WTC11 (cell line): ENCODE measurements around the gene THBS3. TPM values are rescaled to one million over a fixed set of nuclear protein-coding genes. Genes with fewer than 3 reads are reported as not detected.

Source experiments
- ELF4 ChIP-seq: sonication (generic); formaldehyde crosslinking; IDR thresholded peaks from 2 replicates; pipeline ENCODE4 v1.8.1; 2022; ENCODE audit warnings: low read depth, mild to moderate bottlenecking, moderate library complexity, missing genetic modification reagents
- FOXJ3 ChIP-seq: sonication (generic); formaldehyde crosslinking; IDR thresholded peaks from 2 replicates; pipeline ENCODE4 v1.9.0; 2021; ENCODE audit warnings: missing genetic modification reagents, mild to moderate bottlenecking, borderline replicate concordance
- KAT7 ChIP-seq: sonication (generic); formaldehyde crosslinking; IDR thresholded peaks from 2 replicates; pipeline ENCODE4 v1.8.1; 2023; ENCODE audit warnings: missing genetic modification reagents, mild to moderate bottlenecking, borderline replicate concordance
- NFE2L1 ChIP-seq: sonication (generic); formaldehyde crosslinking; IDR thresholded peaks from 2 replicates; pipeline ENCODE4 v1.8.1; 2023; ENCODE audit warnings: missing genetic modification reagents
- OVOL2 ChIP-seq: fragments of 250-450 bp; sonication (Bioruptor Pico); IDR thresholded peaks from 2 replicates; pipeline ENCODE4 v1.9.0; 2021; ENCODE audit warnings: mild to moderate bottlenecking, borderline replicate concordance
- SMAD3 ChIP-seq: sonication (generic); formaldehyde crosslinking; IDR thresholded peaks from 2 replicates; pipeline ENCODE4 v1.8.0; 2022; ENCODE audit warnings: missing genetic modification reagents, mild to moderate bottlenecking, borderline replicate concordance
- TEAD1 ChIP-seq: sonication (generic); formaldehyde crosslinking; IDR thresholded peaks from 2 replicates; pipeline ENCODE4 v1.8.0; 2022; ENCODE audit warnings: mild to moderate bottlenecking, missing genetic modification reagents
- TEAD4 ChIP-seq: sonication (generic); formaldehyde crosslinking; IDR thresholded peaks from 2 replicates; pipeline ENCODE4 v1.8.0; 2022; ENCODE audit warnings: mild to moderate bottlenecking, missing genetic modification reagents
- ZNF219 ChIP-seq: sonication (generic); formaldehyde crosslinking; IDR thresholded peaks from 2 replicates; pipeline ENCODE4 v1.8.0; 2023; ENCODE audit warnings: missing genetic modification reagents, mild to moderate bottlenecking, borderline replicate concordance
- ZNF423 ChIP-seq: fragments of 250-450 bp; sonication (Bioruptor Pico); IDR thresholded peaks from 2 replicates; pipeline ENCODE4 v2.1.2; 2022; ENCODE audit warnings: mild to moderate bottlenecking, moderate library complexity
- total RNA-seq: library from RNA; stranded (reverse); gene quantifications from 3 replicates; pipeline ENCODE4 v1.2.3, GENCODE V29; 2021
- TF ChIP-seq, protein P1 (sequence below): sonication (generic); formaldehyde crosslinking; IDR thresholded peaks from 2 replicates; pipeline ENCODE4 v1.8.0; 2023; ENCODE audit warnings: missing genetic modification reagents, mild to moderate bottlenecking, borderline replicate concordance
- TF ChIP-seq, protein P2 (sequence below): sonication (generic); formaldehyde crosslinking; IDR thresholded peaks from 2 replicates; pipeline ENCODE4 v1.8.1; 2023; ENCODE audit warnings: mild to moderate bottlenecking, missing genetic modification reagents, borderline replicate concordance
- TF ChIP-seq, protein P3 (sequence below): fragments of 200-600 bp; IDR thresholded peaks from 2 replicates; pipeline ENCODE4 v1.8.0; 2022; ENCODE audit warnings: antibody characterized with exemption
- TF ChIP-seq, protein P4 (sequence below): fragments of 250-450 bp; sonication (Bioruptor Pico); IDR thresholded peaks from 2 replicates; pipeline ENCODE4 v1.9.0; 2021; ENCODE audit warnings: mild to moderate bottlenecking
- TF ChIP-seq, protein P5 (sequence below): sonication (generic); formaldehyde crosslinking; IDR thresholded peaks from 2 replicates; pipeline ENCODE4 v1.8.0; 2022; ENCODE audit warnings: mild to moderate bottlenecking, missing genetic modification reagents
- TF ChIP-seq, protein P6 (sequence below): sonication (generic); formaldehyde crosslinking; IDR thresholded peaks from 2 replicates; pipeline ENCODE4 v1.8.0; 2023; ENCODE audit warnings: mild to moderate bottlenecking, missing genetic modification reagents
- TF ChIP-seq, protein P7 (sequence below): sonication (generic); formaldehyde crosslinking; IDR thresholded peaks from 2 replicates; pipeline ENCODE4 v1.8.1; 2022; ENCODE audit warnings: mild to moderate bottlenecking, missing genetic modification reagents, moderate library complexity, borderline replicate concordance

Gene THBS3
- total RNA-seq, 1 experiment from 2014 or later, result 5.3 TPM

DNA sequence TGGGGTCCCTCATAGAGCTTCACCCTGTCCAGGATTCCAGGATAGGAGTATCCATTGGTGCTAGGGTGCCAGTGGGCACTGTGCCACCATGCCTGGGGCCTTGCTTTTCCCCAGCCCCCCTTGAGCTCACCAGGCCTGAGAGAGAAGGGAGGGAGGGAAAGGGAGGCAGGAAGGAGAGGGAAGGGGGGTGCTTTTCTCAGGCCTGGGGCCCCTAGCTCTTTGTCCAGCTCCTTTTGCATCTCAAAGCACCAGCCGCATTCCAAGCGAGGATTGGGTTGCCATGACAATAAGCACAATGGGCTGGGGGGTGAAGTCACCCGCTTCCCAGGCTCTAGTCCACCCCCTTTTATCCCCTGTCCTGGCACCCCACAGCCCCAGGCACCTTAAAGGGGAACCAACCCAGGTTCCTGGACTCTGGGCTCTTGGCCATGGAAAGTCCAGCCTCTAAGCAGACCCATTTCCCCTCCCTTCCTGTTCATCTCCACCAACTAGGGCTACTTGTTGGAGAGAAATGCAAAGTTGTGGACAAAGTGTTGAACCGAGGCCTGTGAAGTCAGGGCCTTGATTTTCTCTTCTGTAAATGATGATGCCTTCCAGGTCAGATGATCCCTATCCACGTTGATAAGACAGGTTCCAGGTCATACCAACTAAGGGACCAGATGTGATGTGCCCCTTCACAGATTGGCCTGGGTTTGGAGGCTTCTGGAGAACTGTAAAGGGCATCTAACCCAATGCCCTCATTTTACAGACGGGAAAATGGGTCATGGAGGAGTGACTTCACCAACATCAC lies 11.4 kb downstream of the THBS3 start (continued):
- TF ChIP-seq, protein P1, sequence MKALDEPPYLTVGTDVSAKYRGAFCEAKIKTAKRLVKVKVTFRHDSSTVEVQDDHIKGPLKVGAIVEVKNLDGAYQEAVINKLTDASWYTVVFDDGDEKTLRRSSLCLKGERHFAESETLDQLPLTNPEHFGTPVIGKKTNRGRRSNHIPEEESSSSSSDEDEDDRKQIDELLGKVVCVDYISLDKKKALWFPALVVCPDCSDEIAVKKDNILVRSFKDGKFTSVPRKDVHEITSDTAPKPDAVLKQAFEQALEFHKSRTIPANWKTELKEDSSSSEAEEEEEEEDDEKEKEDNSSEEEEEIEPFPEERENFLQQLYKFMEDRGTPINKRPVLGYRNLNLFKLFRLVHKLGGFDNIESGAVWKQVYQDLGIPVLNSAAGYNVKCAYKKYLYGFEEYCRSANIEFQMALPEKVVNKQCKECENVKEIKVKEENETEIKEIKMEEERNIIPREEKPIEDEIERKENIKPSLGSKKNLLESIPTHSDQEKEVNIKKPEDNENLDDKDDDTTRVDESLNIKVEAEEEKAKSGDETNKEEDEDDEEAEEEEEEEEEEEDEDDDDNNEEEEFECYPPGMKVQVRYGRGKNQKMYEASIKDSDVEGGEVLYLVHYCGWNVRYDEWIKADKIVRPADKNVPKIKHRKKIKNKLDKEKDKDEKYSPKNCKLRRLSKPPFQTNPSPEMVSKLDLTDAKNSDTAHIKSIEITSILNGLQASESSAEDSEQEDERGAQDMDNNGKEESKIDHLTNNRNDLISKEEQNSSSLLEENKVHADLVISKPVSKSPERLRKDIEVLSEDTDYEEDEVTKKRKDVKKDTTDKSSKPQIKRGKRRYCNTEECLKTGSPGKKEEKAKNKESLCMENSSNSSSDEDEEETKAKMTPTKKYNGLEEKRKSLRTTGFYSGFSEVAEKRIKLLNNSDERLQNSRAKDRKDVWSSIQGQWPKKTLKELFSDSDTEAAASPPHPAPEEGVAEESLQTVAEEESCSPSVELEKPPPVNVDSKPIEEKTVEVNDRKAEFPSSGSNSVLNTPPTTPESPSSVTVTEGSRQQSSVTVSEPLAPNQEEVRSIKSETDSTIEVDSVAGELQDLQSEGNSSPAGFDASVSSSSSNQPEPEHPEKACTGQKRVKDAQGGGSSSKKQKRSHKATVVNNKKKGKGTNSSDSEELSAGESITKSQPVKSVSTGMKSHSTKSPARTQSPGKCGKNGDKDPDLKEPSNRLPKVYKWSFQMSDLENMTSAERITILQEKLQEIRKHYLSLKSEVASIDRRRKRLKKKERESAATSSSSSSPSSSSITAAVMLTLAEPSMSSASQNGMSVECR, result peak; percentile 46; the same call in 1 of the 2 replicates
- TF ChIP-seq NFE2L1 (CRISPR knock-in tag) (no peak), TEAD1 (CRISPR knock-in tag) (peak; percentile 95; the same call in 1 of the 2 replicates), SMAD3 (peak; percentile 71; the same call in 1 of the 2 replicates), KAT7 (peak; percentile 82; the same call in 1 of the 2 replicates), ZNF219 (CRISPR knock-in tag) (no peak), OVOL2 (no peak), FOXJ3 (CRISPR knock-in tag) (no peak), ZNF423 (no peak; the same call in 1 of the 2 replicates), ELF4 (CRISPR knock-in tag) (no peak), TEAD4 (CRISPR knock-in tag) (peak; percentile 83)
- TF ChIP-seq, protein P2, sequence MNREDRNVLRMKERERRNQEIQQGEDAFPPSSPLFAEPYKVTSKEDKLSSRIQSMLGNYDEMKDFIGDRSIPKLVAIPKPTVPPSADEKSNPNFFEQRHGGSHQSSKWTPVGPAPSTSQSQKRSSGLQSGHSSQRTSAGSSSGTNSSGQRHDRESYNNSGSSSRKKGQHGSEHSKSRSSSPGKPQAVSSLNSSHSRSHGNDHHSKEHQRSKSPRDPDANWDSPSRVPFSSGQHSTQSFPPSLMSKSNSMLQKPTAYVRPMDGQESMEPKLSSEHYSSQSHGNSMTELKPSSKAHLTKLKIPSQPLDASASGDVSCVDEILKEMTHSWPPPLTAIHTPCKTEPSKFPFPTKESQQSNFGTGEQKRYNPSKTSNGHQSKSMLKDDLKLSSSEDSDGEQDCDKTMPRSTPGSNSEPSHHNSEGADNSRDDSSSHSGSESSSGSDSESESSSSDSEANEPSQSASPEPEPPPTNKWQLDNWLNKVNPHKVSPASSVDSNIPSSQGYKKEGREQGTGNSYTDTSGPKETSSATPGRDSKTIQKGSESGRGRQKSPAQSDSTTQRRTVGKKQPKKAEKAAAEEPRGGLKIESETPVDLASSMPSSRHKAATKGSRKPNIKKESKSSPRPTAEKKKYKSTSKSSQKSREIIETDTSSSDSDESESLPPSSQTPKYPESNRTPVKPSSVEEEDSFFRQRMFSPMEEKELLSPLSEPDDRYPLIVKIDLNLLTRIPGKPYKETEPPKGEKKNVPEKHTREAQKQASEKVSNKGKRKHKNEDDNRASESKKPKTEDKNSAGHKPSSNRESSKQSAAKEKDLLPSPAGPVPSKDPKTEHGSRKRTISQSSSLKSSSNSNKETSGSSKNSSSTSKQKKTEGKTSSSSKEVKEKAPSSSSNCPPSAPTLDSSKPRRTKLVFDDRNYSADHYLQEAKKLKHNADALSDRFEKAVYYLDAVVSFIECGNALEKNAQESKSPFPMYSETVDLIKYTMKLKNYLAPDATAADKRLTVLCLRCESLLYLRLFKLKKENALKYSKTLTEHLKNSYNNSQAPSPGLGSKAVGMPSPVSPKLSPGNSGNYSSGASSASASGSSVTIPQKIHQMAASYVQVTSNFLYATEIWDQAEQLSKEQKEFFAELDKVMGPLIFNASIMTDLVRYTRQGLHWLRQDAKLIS (CRISPR knock-in tag), result no peak
- TF ChIP-seq, protein P3, sequence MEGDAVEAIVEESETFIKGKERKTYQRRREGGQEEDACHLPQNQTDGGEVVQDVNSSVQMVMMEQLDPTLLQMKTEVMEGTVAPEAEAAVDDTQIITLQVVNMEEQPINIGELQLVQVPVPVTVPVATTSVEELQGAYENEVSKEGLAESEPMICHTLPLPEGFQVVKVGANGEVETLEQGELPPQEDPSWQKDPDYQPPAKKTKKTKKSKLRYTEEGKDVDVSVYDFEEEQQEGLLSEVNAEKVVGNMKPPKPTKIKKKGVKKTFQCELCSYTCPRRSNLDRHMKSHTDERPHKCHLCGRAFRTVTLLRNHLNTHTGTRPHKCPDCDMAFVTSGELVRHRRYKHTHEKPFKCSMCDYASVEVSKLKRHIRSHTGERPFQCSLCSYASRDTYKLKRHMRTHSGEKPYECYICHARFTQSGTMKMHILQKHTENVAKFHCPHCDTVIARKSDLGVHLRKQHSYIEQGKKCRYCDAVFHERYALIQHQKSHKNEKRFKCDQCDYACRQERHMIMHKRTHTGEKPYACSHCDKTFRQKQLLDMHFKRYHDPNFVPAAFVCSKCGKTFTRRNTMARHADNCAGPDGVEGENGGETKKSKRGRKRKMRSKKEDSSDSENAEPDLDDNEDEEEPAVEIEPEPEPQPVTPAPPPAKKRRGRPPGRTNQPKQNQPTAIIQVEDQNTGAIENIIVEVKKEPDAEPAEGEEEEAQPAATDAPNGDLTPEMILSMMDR, result no peak
- TF ChIP-seq, protein P4, sequence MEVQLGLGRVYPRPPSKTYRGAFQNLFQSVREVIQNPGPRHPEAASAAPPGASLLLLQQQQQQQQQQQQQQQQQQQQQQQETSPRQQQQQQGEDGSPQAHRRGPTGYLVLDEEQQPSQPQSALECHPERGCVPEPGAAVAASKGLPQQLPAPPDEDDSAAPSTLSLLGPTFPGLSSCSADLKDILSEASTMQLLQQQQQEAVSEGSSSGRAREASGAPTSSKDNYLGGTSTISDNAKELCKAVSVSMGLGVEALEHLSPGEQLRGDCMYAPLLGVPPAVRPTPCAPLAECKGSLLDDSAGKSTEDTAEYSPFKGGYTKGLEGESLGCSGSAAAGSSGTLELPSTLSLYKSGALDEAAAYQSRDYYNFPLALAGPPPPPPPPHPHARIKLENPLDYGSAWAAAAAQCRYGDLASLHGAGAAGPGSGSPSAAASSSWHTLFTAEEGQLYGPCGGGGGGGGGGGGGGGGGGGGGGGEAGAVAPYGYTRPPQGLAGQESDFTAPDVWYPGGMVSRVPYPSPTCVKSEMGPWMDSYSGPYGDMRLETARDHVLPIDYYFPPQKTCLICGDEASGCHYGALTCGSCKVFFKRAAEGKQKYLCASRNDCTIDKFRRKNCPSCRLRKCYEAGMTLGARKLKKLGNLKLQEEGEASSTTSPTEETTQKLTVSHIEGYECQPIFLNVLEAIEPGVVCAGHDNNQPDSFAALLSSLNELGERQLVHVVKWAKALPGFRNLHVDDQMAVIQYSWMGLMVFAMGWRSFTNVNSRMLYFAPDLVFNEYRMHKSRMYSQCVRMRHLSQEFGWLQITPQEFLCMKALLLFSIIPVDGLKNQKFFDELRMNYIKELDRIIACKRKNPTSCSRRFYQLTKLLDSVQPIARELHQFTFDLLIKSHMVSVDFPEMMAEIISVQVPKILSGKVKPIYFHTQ (CRISPR knock-in tag), result 0 out of 2 replicates have a peak, but pooled peaks have one; percentile 67
- TF ChIP-seq, protein P5, sequence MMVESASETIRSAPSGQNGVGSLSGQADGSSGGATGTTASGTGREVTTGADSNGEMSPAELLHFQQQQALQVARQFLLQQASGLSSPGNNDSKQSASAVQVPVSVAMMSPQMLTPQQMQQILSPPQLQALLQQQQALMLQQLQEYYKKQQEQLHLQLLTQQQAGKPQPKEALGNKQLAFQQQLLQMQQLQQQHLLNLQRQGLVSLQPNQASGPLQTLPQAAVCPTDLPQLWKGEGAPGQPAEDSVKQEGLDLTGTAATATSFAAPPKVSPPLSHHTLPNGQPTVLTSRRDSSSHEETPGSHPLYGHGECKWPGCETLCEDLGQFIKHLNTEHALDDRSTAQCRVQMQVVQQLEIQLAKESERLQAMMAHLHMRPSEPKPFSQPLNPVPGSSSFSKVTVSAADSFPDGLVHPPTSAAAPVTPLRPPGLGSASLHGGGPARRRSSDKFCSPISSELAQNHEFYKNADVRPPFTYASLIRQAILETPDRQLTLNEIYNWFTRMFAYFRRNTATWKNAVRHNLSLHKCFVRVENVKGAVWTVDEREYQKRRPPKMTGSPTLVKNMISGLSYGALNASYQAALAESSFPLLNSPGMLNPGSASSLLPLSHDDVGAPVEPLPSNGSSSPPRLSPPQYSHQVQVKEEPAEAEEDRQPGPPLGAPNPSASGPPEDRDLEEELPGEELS (CRISPR knock-in tag), result no peak
- TF ChIP-seq, protein P6, sequence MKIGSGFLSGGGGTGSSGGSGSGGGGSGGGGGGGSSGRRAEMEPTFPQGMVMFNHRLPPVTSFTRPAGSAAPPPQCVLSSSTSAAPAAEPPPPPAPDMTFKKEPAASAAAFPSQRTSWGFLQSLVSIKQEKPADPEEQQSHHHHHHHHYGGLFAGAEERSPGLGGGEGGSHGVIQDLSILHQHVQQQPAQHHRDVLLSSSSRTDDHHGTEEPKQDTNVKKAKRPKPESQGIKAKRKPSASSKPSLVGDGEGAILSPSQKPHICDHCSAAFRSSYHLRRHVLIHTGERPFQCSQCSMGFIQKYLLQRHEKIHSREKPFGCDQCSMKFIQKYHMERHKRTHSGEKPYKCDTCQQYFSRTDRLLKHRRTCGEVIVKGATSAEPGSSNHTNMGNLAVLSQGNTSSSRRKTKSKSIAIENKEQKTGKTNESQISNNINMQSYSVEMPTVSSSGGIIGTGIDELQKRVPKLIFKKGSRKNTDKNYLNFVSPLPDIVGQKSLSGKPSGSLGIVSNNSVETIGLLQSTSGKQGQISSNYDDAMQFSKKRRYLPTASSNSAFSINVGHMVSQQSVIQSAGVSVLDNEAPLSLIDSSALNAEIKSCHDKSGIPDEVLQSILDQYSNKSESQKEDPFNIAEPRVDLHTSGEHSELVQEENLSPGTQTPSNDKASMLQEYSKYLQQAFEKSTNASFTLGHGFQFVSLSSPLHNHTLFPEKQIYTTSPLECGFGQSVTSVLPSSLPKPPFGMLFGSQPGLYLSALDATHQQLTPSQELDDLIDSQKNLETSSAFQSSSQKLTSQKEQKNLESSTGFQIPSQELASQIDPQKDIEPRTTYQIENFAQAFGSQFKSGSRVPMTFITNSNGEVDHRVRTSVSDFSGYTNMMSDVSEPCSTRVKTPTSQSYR (CRISPR knock-in tag), result 0 out of 2 replicates have a peak, but pooled peaks have one; percentile 54
- TF ChIP-seq, protein P7, sequence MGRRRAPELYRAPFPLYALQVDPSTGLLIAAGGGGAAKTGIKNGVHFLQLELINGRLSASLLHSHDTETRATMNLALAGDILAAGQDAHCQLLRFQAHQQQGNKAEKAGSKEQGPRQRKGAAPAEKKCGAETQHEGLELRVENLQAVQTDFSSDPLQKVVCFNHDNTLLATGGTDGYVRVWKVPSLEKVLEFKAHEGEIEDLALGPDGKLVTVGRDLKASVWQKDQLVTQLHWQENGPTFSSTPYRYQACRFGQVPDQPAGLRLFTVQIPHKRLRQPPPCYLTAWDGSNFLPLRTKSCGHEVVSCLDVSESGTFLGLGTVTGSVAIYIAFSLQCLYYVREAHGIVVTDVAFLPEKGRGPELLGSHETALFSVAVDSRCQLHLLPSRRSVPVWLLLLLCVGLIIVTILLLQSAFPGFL (CRISPR knock-in tag), result no peak
